IPS DF 19.7 (cell line): ENCODE results near the gene NMRK2.
A peak's percentile ranks its signal among the peaks of the same experiment; 100 is the strongest.
"Not testable (repeated sequence)": the region's sequence is repeated elsewhere in the genome, so short reads cannot be mapped to it uniquely, and the experiment has no call there.

Experiments used
- DNase-seq: peaks from one replicate; pipeline ENCODE4 v3.0.0-alpha.2; 2013; ENCODE audit warnings: low read depth, low spot score

NMRK2 gene

GRCh38 chr19:3964256-3965194, 31.7 kb downstream of the NMRK2 start:
- DNase-seq: no peak

GRCh38 chr19:3966051-3967017, 33.5 kb downstream of the NMRK2 start:
- no peak for DNase-seq

GRCh38 chr19:3967983-3968382, 35.1 kb downstream of the NMRK2 start:
- DNase-seq: not testable (repeated sequence)

DNA sequence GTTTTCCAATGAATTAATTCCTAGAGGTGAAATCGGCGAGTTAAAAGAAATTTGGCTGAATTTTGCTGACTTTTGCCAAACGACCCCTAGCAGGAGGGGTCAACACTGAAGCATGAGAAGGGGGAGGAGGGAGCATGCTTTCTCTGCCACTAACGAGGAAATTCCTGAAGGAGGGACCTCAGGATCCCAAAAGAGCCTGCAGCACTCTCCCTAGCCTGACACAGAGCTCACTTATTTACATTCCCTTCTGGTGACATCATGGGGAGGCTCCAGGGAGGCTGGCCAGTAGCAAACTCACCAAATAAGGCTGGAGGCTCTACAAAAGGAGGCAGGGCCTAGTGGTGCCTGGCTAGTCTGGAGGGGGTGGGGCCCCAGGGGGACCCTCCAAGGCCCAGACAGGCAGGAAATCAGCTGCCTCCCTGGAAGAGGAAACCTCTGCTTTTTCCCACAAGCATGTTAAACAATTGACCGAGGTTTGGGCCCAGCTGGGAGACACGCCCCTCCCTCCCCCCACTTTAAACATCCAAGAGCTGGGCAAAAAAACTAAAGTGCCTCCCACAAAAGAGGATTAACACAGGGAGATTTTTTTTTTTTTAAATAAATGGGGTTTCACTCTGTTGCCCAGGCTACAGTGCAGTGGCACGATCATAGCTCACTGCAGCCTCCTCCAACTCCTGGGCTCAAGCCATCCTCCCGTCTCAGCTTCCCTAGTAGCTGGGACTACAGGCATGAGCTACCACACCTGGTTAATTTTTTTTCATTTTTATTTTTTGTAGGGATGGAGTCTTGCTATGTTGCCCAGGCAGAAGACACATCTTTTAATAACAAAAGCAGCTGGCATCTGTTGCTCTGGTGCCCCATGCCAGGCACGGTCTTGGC, 35.9 kb downstream of the NMRK2 start:
- DNase-seq: peak; percentile 99

- DNase-seq: no peak
Measured at GRCh38 chr19:3969435-3970312, 36.8 kb downstream of the NMRK2 start.

- DNase-seq: no peak
Measured at GRCh38 chr19:3970313-3970807, 37.5 kb downstream of the NMRK2 start.

DNA sequence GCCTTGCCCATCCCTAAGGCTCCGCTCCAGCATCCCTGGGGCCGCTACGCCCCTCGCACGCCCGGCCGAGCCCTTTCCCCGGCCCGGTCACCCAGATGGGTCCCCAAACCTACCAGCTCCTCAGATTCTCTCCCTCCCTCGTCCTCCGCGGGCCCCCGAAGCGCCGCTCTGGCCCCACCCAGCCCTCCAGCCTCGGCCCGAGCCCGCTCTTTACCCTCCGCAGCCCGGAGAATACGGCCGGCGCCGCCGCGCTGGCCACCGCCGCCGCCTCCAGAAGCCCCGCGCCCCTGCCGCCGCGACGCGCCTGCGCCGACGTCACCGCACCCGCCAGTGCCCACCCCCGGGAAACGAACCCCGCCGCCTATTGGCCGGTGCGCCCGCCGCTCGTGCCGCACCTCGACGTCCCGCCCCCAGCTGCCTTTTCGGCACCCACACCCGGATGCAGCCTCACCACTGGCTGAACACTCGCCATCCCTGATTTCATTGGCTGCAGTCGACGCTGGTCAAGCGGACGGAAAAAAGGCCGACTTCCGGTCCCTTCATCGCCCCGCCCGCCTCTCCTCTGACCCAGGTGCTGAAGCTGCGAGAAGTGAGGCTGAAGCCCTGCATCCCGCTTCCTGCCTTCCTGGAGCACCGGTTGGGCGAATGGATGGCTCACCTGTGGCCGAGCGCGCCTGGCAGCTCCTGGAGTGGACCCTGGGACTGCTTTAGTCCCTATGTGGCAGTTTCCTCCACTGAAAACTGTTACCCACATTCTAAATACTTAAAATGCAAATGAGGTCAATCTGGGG, 38.1 kb downstream of the NMRK2 start, which contains the start of gene DAPK3:
Gene DAPK3 (minus strand): TSS at position 292 of the 791 bp plus-strand sequence. CDS start 1,364 bp downstream, outside the sequence.
- peak; percentile 96 for DNase-seq

- no peak for DNase-seq
Measured at GRCh38 chr19:3975144-3975543, 42.3 kb downstream of the NMRK2 start.

- no peak for DNase-seq
Measured at GRCh38 chr19:3975637-3976087, 42.8 kb downstream of the NMRK2 start.

- DNase-seq: no peak
Measured at GRCh38 chr19:3976495-3977241, 43.8 kb downstream of the NMRK2 start.

DNA sequence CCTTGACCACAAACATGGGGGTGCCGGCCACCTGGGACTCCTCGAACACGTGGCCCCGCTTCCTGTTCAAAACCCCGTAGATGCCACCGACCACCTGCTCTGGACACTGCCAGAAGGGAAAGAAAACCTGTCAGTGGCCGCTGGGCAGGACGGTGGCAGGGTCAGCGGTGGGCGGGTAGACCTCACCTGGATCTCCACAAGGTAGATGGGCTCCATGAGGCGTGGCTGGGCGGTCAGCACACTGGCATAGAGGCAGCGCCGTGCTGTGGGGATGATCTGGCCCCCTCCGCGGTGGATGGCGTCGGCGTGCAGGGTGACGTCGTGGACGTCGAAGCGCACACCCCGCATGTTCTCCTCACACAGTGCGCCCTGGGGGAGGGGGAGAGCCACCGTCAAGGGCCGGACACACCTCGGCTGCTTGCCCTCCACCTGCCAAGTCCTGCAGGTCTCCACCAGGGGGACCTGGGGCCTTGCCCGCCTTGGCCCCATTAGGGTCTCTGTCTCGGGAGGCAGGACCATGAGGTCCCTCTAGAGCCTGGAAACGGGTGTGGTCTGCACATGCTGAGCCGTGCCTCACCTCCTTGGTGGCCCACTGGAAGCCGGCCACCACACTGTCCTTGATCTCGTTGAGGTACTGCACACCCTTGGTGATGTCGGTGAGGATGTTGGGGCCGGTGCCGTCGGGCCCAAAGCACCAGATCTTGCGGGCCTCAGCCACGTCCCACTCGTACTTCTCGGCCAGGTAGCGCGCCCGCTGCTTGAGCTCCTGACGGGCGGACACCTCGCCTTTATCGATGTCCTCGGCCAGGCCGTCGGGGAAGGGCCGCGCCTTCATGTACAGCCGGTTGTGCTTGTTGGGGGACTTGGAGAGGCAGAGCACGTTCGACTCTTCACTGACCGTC, 44.6 kb downstream of the NMRK2 start:
- no peak for DNase-seq

DNA sequence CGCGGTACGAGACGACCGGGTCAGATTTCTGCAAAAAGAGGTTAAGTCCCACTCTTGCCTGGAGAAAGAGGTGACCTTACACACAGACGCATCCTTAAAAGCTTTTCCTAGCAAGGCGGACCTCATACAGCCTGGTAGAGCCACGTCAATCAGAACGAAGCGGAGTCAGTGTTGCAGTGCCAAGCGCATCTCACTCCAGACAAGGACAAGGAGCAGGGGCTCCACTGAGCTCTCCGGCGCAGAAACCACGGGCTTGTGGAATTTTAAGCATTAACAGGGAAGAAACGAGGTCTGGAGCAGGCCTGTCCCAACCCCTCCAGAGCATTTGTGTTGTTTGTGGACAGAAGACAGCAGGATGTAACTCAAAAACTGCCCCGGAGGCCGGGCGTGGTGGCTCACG, 45.3 kb downstream of the NMRK2 start:
- no peak for DNase-seq

DNA sequence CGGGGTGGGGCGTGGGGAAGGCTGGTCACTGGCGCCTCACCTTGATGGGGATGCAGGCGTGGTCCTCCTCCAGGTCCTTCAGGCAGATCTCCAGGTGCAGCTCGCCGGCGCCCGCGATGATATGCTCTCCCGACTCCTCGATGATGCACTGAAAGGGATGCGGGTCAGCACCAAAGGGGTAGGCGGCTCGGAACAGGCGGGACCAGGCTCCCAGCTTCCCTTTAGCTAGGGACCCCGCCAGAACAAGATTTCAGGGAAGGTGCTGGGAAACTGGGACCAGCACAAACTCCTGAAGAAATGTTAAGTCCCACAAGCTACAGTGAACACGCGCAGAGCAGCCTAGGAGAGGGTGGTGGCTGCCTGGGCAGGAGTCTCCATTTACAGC, 46.4 kb downstream of the NMRK2 start:
- DNase-seq: no peak

GRCh38 chr19:3979674-3980352, 46.9 kb downstream of the NMRK2 start:
- DNase-seq: no peak

DNA sequence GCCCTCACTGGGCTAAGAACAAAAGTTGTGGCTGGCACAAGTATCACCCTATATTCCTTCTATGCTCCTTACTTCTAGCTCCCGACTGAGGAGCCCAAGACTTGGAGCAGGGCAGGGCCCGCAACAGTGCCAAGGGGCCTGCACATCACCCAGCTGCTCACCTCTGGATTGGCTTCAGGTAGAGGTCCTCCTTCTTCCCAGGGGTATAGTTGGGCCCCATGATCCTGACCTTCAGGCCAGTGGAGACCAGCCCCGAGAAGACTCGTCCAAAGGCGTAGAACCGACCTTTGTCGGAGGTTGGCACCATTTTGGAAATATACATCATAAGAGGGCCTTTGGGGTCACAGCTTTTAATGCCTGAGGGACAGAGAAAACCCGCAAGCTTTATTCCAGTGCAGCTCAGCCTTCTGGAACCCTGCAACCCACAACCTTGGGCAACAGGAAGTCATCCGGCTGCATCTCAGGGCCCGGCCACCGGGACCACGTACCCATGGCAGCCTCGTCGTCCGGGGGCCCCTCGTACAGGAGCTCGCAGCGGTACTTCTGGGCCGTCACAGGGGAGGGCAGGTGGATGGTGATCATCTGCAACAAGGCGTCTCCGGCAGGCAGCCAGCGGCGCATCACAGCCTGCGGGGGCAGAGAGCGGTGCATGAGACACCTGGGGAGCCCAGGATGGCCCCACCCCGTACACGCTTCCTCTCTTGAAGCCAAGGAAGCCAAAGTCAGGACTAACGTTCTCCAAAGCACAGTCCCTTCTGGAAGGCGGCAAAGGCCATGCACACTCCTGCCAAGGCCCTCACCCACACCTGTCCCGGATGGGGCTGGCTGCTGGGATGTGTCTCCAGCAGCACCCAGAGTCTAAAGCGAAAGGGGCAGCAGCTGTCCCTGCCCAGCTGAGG, 47.7 kb downstream of the NMRK2 start:
- no peak for DNase-seq

DNA sequence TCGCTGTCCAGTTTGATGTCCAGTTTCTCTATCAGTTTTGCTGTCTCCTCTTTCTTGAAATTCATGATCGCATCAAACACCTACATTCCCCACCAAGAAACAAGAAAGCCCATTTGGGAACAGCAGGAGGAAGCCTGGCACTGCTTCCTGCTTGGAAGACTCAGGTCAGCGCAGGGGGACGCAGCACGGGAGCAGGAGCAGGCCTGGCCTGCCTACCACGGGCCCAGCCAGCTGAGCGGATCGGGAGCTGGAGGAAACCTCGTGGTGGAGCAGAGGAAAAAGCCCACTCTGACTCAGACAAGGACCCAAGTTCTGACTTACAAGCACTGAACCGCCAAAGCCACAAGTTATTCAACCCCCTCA, 48.5 kb downstream of the NMRK2 start:
- DNase-seq: no peak
